GM12878 (cell line): Measurements from ENCODE around the gene GEMIN7. TPM values are rescaled to one million over a fixed set of nuclear protein-coding genes. Genes with fewer than 3 reads are reported as not detected.

Experiments
- ATAC-seq: fragments of 200-7000 bp; cut with Tn5 transposase; 3 replicates; pipeline ENCODE4 v1.9.1; 2020; ENCODE audit warnings: mild to moderate bottlenecking, moderate library complexity
- BruUV-seq: library from RNA; stranded (reverse); fragments of 400-500 nt; replicated peaks from 2 replicates; lab custom pipeline; 2021; lab: Mats Ljungman, UMichigan
- CTCF ChIA-PET: fragments of 300-600 bp; sonication (Branson Sonifier 250); formaldehyde crosslinking; extraction: SDS; loops from one replicate; lab custom pipeline; 2021; ENCODE audit warnings: inconsistent platforms; lab: Yijun Ruan, JAX
- POLR2A ChIA-PET: fragments of 350-600 bp; formaldehyde crosslinking; extraction: SDS; loops from one replicate; lab custom pipeline; 2021; ENCODE audit warnings: inconsistent platforms; lab: Charles Lee
- RAD21 ChIA-PET: fragments of 300-600 bp; sonication (Branson Sonifier 250); formaldehyde crosslinking; loops from one replicate; lab custom pipeline; 2023; ENCODE audit warnings: antibody characterized with exemption; ENCODE audit not compliant: unreplicated experiment; lab: Charles Lee
- SMC1A ChIA-PET: fragments of 300-600 bp; sonication (Branson Sonifier 250); formaldehyde crosslinking; loops from one replicate; lab custom pipeline; 2023; ENCODE audit not compliant: unreplicated experiment, uncharacterized antibody; lab: Charles Lee
- DNase-seq: peaks from one replicate; pipeline ENCODE4 v3.0.0-alpha.2; 2011; ENCODE audit warnings: low read depth, low spot score
- FAIRE-seq: peaks from 3 replicates; lab custom pipeline; 2011; peaks lifted over from hg19 to GRCh38; lab: Jason Lieb, UNC
- H2AFZ ChIP-seq: 2 replicates; pipeline ENCODE4 v1.6.0; 2011; ENCODE audit warnings: low read depth, low read length, control low read depth; ENCODE audit not compliant: control insufficient read depth
- H3K27ac ChIP-seq: 2 replicates; pipeline ENCODE4 v1.5.1; 2011; ENCODE audit warnings: control low read depth; ENCODE audit not compliant: control insufficient read depth, insufficient read depth
- H3K27me3 ChIP-seq, 2 experiments: replicated peaks in 1 of 2; 2 replicates each; pipeline versions ENCODE4 v1.6.0 to v1.6.1; 2011; ENCODE audit warnings: low read length in 1 of 2; ENCODE audit not compliant: control insufficient read depth in 2 of 2, insufficient read depth in 2 of 2
- H3K36me3 ChIP-seq, 2 experiments: 2 replicates each; pipeline ENCODE4 v1.5.1; 2011; ENCODE audit warnings: low read length in 1 of 2; ENCODE audit not compliant: control insufficient read depth in 2 of 2, insufficient read depth in 2 of 2
- H3K4me1 ChIP-seq: 2 replicates; pipeline ENCODE4 v1.6.1; 2011; ENCODE audit warnings: mild to moderate bottlenecking, low read length, moderate library complexity, mixed read lengths; ENCODE audit not compliant: control insufficient read depth, insufficient read depth
- H3K4me2 ChIP-seq: 2 replicates; pipeline ENCODE4 v1.6.0; 2011; ENCODE audit warnings: control low read depth; ENCODE audit not compliant: control insufficient read depth, insufficient read depth
- H3K4me3 ChIP-seq: fragments of 200-600 bp; sonication (generic); 2 replicates; pipeline ENCODE4 v1.5.1; 2016
- H3K79me2 ChIP-seq: 2 replicates; pipeline ENCODE4 v1.6.0; 2011; ENCODE audit warnings: low read length; ENCODE audit not compliant: control insufficient read depth, insufficient read depth
- H3K9ac ChIP-seq: 2 replicates; pipeline ENCODE4 v1.8.0; 2011; ENCODE audit warnings: low read length, control low read depth, mixed read lengths; ENCODE audit not compliant: control insufficient read depth, insufficient read depth
- H3K9me3 ChIP-seq: replicated peaks from 3 replicates; pipeline ENCODE4 v1.5.1; 2011; ENCODE audit warnings: mild to moderate bottlenecking, low read length; ENCODE audit not compliant: control insufficient read depth, insufficient read depth
- H4K20me1 ChIP-seq: 2 replicates; pipeline ENCODE4 v1.6.0; 2011; ENCODE audit not compliant: control insufficient read depth, insufficient read depth
- CBFB ChIP-seq: IDR thresholded peaks from 2 replicates; pipeline ENCODE4 v1.6.1; 2016; ENCODE audit warnings: antibody characterized with exemption, low read depth
- CBX3 ChIP-seq: fragments of 200-600 bp; sonication (generic); IDR thresholded peaks from 2 replicates; pipeline ENCODE4 v1.6.1; 2016; ENCODE audit warnings: low read depth, borderline replicate concordance
- FOXK2 ChIP-seq: fragments of 450-650 bp; IDR thresholded peaks from 2 replicates; pipeline ENCODE4 v1.6.1; 2017; ENCODE audit warnings: mild to moderate bottlenecking, moderate library complexity
- IKZF1 ChIP-seq: fragments of 450-650 bp; conservative IDR thresholded peaks from 2 replicates; pipeline ENCODE4 v1.6.1; 2017; ENCODE audit warnings: antibody characterized with exemption, mild to moderate bottlenecking
- IKZF2 ChIP-seq, 2 experiments: fragments of 450-650 bp; IDR thresholded peaks; 2 replicates each; pipeline ENCODE4 v1.6.1; 2017; ENCODE audit warnings: mild to moderate bottlenecking in 2 of 2, moderate library complexity in 2 of 2
- NR2F1 ChIP-seq: fragments of 450-650 bp; conservative IDR thresholded peaks from 2 replicates; pipeline ENCODE4 v1.6.1; 2017; ENCODE audit warnings: mild to moderate bottlenecking
- NRF1 ChIP-seq: conservative IDR thresholded peaks from 2 replicates; pipeline ENCODE4 v1.6.1; 2011; ENCODE audit warnings: mild to moderate bottlenecking, low read depth, low read length, improper control_type of control experiment
- RB1 ChIP-seq: fragments of 450-650 bp; formaldehyde crosslinking; IDR thresholded peaks from 2 replicates; pipeline ENCODE4 v1.6.1; 2017; ENCODE audit warnings: mild to moderate bottlenecking, borderline replicate concordance
- RUNX3 ChIP-seq: IDR thresholded peaks from 2 replicates; pipeline ENCODE4 v1.6.1; 2012; ENCODE audit warnings: low read length, inconsistent platforms
- SMAD5 ChIP-seq: IDR thresholded peaks from 2 replicates; pipeline ENCODE4 v1.6.1; 2016; ENCODE audit warnings: antibody characterized with exemption, low read depth
- SREBF2 ChIP-seq: IDR thresholded peaks from 2 replicates; pipeline ENCODE4 v1.6.1; 2012; ENCODE audit warnings: mild to moderate bottlenecking, low read length
- STAT1 ChIP-seq: fragments of 450-650 bp; conservative IDR thresholded peaks from 2 replicates; pipeline ENCODE4 v1.6.1; 2014; ENCODE audit warnings: antibody characterized with exemption, mild to moderate bottlenecking
- ZNF217 ChIP-seq: fragments of 450-650 bp; IDR thresholded peaks from 2 replicates; pipeline ENCODE4 v1.6.1; 2017; ENCODE audit warnings: antibody characterized with exemption, mild to moderate bottlenecking
- ZNF384 ChIP-seq: IDR thresholded peaks from 2 replicates; pipeline ENCODE4 v1.6.1; 2012; ENCODE audit warnings: low read depth, mild to moderate bottlenecking, low read length, improper control_type of control experiment, borderline replicate concordance
- ZNF622 ChIP-seq: fragments of 450-650 bp; IDR thresholded peaks from 2 replicates; pipeline ENCODE4 v1.6.1; 2017; ENCODE audit warnings: mild to moderate bottlenecking, inconsistent platforms
- WGBS: methylation state at CpG from one replicate; pipeline ENCODE4 v1.1.6; 2016; ENCODE audit warnings: low lambda C conversion rate; ENCODE audit not compliant: insufficient replicate concordance, insufficient coverage; ENCODE audit errors: missing lambda C conversion rate; 5-methylcytosine and 5-hydroxymethylcytosine counted together
- in situ Hi-C: fragments of 300-500 bp; cut with MboI; formaldehyde crosslinking; loops from 9 replicates; pipeline ENCODE4 v1.14.3; 2018; ENCODE audit warnings: mixed read lengths
- intact Hi-C: fragments of 100-400 bp; cut with micrococcal nuclease; formaldehyde crosslinking; loops from one replicate; pipeline ENCODE4 v1.14.2; 2022; ENCODE audit not compliant: unreplicated experiment
- polyA plus RNA-seq, 11 experiments: library from polyadenylated mRNA; depleted of rRNA in 4 of 11; unstranded in 6 of 11; stranded (reverse) in 5 of 11; fragments of >200 nt; fragmentation: Nextera tagmentation in 4 of 11; fragmentation: Illumina TruSeq in 1 of 11; extraction: Ambion mirVana in 4 of 11; extraction: Trizol in 1 of 11; gene quantifications; 1 replicate in 1 of 11; 2 replicates in 10 of 11; pipeline versions ENCODE4 v1.2.1 to v1.2.3, GENCODE V29; 2011 to 2016; ENCODE audit warnings: inconsistent platforms in 2 of 11, missing spikeins in 2 of 11, low read depth in 1 of 11
- total RNA-seq, 4 experiments: library from RNA; depleted of rRNA in 3 of 4; stranded (reverse); fragments of >200 nt in 3 of 4; fragmentation: Illumina TruSeq in 1 of 4; extraction: Trizol in 1 of 4; gene quantifications; 2 replicates each; pipeline versions ENCODE4 v1.2.1 to v1.2.3, GENCODE V29; 2013 to 2021
- TF ChIP-seq, protein P1 (sequence below): IDR thresholded peaks from 2 replicates; pipeline ENCODE4 v1.6.1; 2011; ENCODE audit warnings: low read depth, low read length, improper control_type of control experiment, borderline replicate concordance
- TF ChIP-seq, protein P2 (sequence below): fragments of 450-650 bp; formaldehyde crosslinking; IDR thresholded peaks from 2 replicates; pipeline ENCODE4 v1.4.0; 2022; ENCODE audit warnings: mild to moderate bottlenecking, moderate library complexity
- TF ChIP-seq, protein P3 (sequence below): IDR thresholded peaks from 2 replicates; pipeline ENCODE4 v1.6.1; 2012; ENCODE audit warnings: low read depth, low read length, improper control_type of control experiment
- TF ChIP-seq, protein P4 (sequence below): fragments of 450-650 bp; IDR thresholded peaks from 2 replicates; pipeline ENCODE4 v1.6.1; 2016; ENCODE audit warnings: mild to moderate bottlenecking

GEMIN7 gene
- total and polyA plus RNA-seq, 10 of the 15 experiments (the other 5 are each of a cell fraction or from before 2014, with no cell fraction given): 21.1 to 76.7 (median 44.9) TPM

DNA sequence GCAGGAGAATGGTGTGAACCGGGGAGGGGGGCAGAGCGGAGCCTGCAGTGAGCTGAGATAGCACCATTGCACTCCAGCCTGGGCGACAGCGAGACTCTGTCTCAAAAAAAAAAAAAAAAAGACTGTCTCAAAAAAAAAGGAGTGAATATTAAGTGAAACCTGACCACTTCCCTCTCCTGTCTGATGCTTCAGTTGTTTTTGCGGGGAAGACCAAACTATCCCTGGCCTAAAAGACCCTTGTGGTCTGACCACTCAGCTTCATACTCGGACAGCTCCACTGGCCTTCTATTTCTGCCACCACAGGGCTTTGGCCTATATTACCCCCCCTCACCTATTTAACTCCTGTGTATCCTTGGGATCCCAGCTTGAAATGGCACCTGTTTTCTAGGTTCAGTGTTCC is 37.9 kb upstream of the GEMIN7 start:
- peak overlapping the region; percentile 30; the same call in 1 of the 2 replicates for H3K4me3 ChIP-seq
- no peak overlapping the region for H2AFZ ChIP-seq
- SMC1A ChIA-PET: interaction anchor here (0.9 to 2.8 kb wide), 4 partner anchors 11 to 24 kb away, joined by 3 to 9 read pairs (median 6); no protein-coding TSS in a partner anchor
- H3K27ac ChIP-seq: peak overlapping the region; percentile 16; the same call in 1 of the 2 replicates
- 76% methylated on average over 6 of the region's 6 CpGs for WGBS
- CTCF ChIA-PET: interaction anchor here (0.6 to 1.6 kb wide), 7 partner anchors 10 to 970 kb away, joined by 3 to 8 read pairs (median 4); partner anchors contain the start of gene RELB
- POLR2A ChIA-PET: interaction anchor here (0.6 to 1.6 kb wide), 4 partner anchors 10 to 83 kb away, joined by 4 to 8 read pairs (median 5); partner anchors contain the start of gene PPP1R37
- intact Hi-C loops: no loop called here
- peak overlapping the region; percentile 73 for H3K4me2 ChIP-seq
- FAIRE-seq (no peak), ATAC-seq (no peak), DNase-seq (no peak)
- no TSS peak for BruUV-seq
- RAD21 ChIA-PET: interaction anchor here (1.8 to 3.3 kb wide), 3 partner anchors 18 to 51 kb away, joined by 5 to 21 read pairs (median 16); no protein-coding TSS in a partner anchor
- no peak overlapping the region for H3K9ac ChIP-seq
- peaks cover 7% of the 10 kb centered on the region; the same call in 1 of the 2 replicates for H4K20me1 ChIP-seq
- peaks cover 14 to 37% of the 10 kb centered on the region in 2 experiments; a peak in 3 of 4 replicates for H3K36me3 ChIP-seq
- H3K27me3 ChIP-seq: no peaks in the 10 kb centered on the region
- H3K9me3 ChIP-seq: no peaks in the 10 kb centered on the region
- in situ Hi-C loops: no loop called here
- H3K4me1 ChIP-seq: peaks cover 13% of the 10 kb centered on the region
- H3K79me2 ChIP-seq: peaks cover 57% of the 10 kb centered on the region
- TF ChIP-seq, protein P1, sequence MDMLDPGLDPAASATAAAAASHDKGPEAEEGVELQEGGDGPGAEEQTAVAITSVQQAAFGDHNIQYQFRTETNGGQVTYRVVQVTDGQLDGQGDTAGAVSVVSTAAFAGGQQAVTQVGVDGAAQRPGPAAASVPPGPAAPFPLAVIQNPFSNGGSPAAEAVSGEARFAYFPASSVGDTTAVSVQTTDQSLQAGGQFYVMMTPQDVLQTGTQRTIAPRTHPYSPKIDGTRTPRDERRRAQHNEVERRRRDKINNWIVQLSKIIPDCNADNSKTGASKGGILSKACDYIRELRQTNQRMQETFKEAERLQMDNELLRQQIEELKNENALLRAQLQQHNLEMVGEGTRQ: no peak
- no peak for TF ChIP-seq RB1
- no peak for TF ChIP-seq NRF1
- TF ChIP-seq STAT1: no peak
- TF ChIP-seq ZNF217: no peak
- TF ChIP-seq CBFB: no peak
- TF ChIP-seq ZNF384: peak; percentile 69; the same call in 1 of the 2 replicates
- TF ChIP-seq CBX3: no peak
- TF ChIP-seq SMAD5: no peak
- TF ChIP-seq FOXK2: no peak
- TF ChIP-seq IKZF1: peak; percentile 42; the same call in 1 of the 2 replicates
- TF ChIP-seq, protein P2, sequence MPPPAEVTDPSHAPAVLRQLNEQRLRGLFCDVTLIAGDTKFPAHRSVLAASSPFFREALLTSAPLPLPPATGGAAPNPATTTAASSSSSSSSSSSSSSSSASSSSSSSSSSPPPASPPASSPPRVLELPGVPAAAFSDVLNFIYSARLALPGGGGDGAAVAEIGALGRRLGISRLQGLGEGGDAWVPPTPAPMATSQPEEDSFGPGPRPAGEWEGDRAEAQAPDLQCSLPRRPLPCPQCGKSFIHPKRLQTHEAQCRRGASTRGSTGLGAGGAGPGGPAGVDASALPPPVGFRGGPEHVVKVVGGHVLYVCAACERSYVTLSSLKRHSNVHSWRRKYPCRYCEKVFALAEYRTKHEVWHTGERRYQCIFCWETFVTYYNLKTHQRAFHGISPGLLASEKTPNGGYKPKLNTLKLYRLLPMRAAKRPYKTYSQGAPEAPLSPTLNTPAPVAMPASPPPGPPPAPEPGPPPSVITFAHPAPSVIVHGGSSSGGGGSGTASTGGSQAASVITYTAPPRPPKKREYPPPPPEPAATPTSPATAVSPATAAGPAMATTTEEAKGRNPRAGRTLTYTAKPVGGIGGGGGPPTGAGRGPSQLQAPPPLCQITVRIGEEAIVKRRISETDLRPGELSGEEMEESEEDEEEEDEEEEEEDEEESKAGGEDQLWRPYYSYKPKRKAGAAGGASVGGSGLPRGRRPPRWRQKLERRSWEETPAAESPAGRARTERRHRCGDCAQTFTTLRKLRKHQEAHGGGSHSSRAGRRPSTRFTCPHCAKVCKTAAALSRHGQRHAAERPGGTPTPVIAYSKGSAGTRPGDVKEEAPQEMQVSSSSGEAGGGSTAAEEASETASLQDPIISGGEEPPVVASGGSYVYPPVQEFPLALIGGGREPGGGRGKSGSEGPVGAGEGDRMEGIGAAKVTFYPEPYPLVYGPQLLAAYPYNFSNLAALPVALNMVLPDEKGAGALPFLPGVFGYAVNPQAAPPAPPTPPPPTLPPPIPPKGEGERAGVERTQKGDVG: no peak
- TF ChIP-seq IKZF2 (IDR thresholded peaks at IDR 0.05): peak; percentile 35 to 37; a peak in 2 of 4 replicates
- no peak for TF ChIP-seq SREBF2
- TF ChIP-seq, protein P3, sequence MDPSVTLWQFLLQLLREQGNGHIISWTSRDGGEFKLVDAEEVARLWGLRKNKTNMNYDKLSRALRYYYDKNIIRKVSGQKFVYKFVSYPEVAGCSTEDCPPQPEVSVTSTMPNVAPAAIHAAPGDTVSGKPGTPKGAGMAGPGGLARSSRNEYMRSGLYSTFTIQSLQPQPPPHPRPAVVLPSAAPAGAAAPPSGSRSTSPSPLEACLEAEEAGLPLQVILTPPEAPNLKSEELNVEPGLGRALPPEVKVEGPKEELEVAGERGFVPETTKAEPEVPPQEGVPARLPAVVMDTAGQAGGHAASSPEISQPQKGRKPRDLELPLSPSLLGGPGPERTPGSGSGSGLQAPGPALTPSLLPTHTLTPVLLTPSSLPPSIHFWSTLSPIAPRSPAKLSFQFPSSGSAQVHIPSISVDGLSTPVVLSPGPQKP: no peak
- TF ChIP-seq, protein P4, sequence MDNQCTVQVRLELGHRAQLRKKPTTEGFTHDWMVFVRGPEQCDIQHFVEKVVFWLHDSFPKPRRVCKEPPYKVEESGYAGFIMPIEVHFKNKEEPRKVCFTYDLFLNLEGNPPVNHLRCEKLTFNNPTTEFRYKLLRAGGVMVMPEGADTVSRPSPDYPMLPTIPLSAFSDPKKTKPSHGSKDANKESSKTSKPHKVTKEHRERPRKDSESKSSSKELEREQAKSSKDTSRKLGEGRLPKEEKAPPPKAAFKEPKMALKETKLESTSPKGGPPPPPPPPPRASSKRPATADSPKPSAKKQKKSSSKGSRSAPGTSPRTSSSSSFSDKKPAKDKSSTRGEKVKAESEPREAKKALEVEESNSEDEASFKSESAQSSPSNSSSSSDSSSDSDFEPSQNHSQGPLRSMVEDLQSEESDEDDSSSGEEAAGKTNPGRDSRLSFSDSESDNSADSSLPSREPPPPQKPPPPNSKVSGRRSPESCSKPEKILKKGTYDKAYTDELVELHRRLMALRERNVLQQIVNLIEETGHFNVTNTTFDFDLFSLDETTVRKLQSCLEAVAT: 0 out of 2 replicates have a peak, but pooled peaks have one; percentile 21
- peak; percentile 30; the same call in 1 of the 2 replicates for TF ChIP-seq NR2F1
- peak; percentile 71 for TF ChIP-seq RUNX3
- TF ChIP-seq ZNF622: no peak
